HepG2 (cell line): ENCODE data around the gene MVK. TPM values are rescaled to one million over a fixed set of nuclear protein-coding genes. Genes with fewer than 3 reads are reported as not detected.

Source experiments
- CBX5 ChIP-seq: sonication (generic); formaldehyde crosslinking; IDR thresholded peaks from 2 replicates; pipeline ENCODE4 v1.4.0; 2020; ENCODE audit warnings: missing genetic modification reagents, borderline replicate concordance
- CEBPB ChIP-seq: IDR thresholded peaks from 2 replicates; pipeline ENCODE4 v1.6.1; 2011; ENCODE audit warnings: low read depth, low read length, improper control_type of control experiment, borderline replicate concordance
- CREM ChIP-seq, 2 experiments: sonication (generic) in 1 of 2; formaldehyde crosslinking in 1 of 2; IDR thresholded peaks; 2 replicates each; pipeline versions ENCODE4 v1.4.0 to v1.6.1; 2016 to 2020; ENCODE audit warnings: antibody characterized with exemption in 1 of 2, mild to moderate bottlenecking in 1 of 2, missing genetic modification reagents in 1 of 2
- ETV6 ChIP-seq: sonication (generic); formaldehyde crosslinking; conservative IDR thresholded peaks from 2 replicates; pipeline ENCODE4 v1.4.0; 2020; ENCODE audit warnings: missing genetic modification reagents
- FOXA1 ChIP-seq, 2 experiments: fragments of 450-650 bp in 1 of 2; sonication (generic) in 1 of 2; formaldehyde crosslinking in 1 of 2; IDR thresholded peaks; 2 replicates each; pipeline versions ENCODE4 v1.4.0 to v1.6.1; 2016 to 2020; ENCODE audit warnings: missing genetic modification reagents in 1 of 2
- JUNB ChIP-seq: sonication (generic); formaldehyde crosslinking; IDR thresholded peaks from 2 replicates; pipeline ENCODE4 v1.8.0; 2022; ENCODE audit warnings: missing genetic modification reagents, mild to moderate bottlenecking, borderline replicate concordance
- KLF9 ChIP-seq: IDR thresholded peaks from 2 replicates; pipeline ENCODE4 v1.6.1; 2016; ENCODE audit warnings: low read depth
- MBD4 ChIP-seq: IDR thresholded peaks from 2 replicates; pipeline ENCODE4 v1.6.1; 2012; ENCODE audit warnings: low read length, inconsistent platforms, borderline replicate concordance
- MEIS1 ChIP-seq: sonication (generic); formaldehyde crosslinking; IDR thresholded peaks from 2 replicates; pipeline ENCODE4 v1.9.0; 2021; ENCODE audit warnings: mild to moderate bottlenecking, missing genetic modification reagents, moderate library complexity, borderline replicate concordance
- PAX8 ChIP-seq: sonication (generic); formaldehyde crosslinking; IDR thresholded peaks from 2 replicates; pipeline ENCODE4 v1.8.0; 2022; ENCODE audit warnings: mild to moderate bottlenecking, missing genetic modification reagents, borderline replicate concordance
- REL ChIP-seq: sonication (generic); formaldehyde crosslinking; conservative IDR thresholded peaks from 2 replicates; pipeline ENCODE4 v1.8.0; 2022; ENCODE audit warnings: mild to moderate bottlenecking, missing genetic modification reagents, moderate library complexity
- SP140L ChIP-seq: sonication (generic); formaldehyde crosslinking; IDR thresholded peaks from 2 replicates; pipeline ENCODE4 v1.4.0; 2020; ENCODE audit warnings: missing genetic modification reagents, borderline replicate concordance
- TBX3 ChIP-seq: fragments of 450-650 bp; IDR thresholded peaks from 2 replicates; pipeline ENCODE4 v1.6.1; 2017; ENCODE audit warnings: antibody characterized with exemption, mild to moderate bottlenecking, inconsistent platforms, borderline replicate concordance
- ZBED4 ChIP-seq: sonication (generic); formaldehyde crosslinking; IDR thresholded peaks from 2 replicates; pipeline ENCODE4 v1.4.0; 2020; ENCODE audit warnings: missing genetic modification reagents, borderline replicate concordance
- ZBTB14 ChIP-seq: sonication (generic); formaldehyde crosslinking; IDR thresholded peaks from 2 replicates; pipeline ENCODE4 v1.4.0; 2020; ENCODE audit warnings: missing genetic modification reagents
- ZNF180 ChIP-seq: sonication (generic); formaldehyde crosslinking; IDR thresholded peaks from 2 replicates; pipeline ENCODE4 v1.4.0; 2020; ENCODE audit warnings: low read depth, missing genetic modification reagents, borderline replicate concordance
- ZNF224 ChIP-seq: sonication (generic); formaldehyde crosslinking; IDR thresholded peaks from 2 replicates; pipeline ENCODE4 v1.5.0; 2020; ENCODE audit warnings: mild to moderate bottlenecking, missing genetic modification reagents
- ZNF614 ChIP-seq: IDR thresholded peaks from 2 replicates; pipeline ENCODE4 v1.6.1; 2018; ENCODE audit warnings: missing biosample characterization, missing genetic modification reagents, inconsistent platforms, borderline replicate concordance
- ZNF737 ChIP-seq: sonication (generic); formaldehyde crosslinking; IDR thresholded peaks from 2 replicates; pipeline ENCODE4 v1.5.0; 2020; ENCODE audit warnings: missing genetic modification reagents, mild to moderate bottlenecking, borderline replicate concordance
- polyA plus RNA-seq, 8 experiments: library from polyadenylated mRNA; depleted of rRNA in 3 of 8; stranded (reverse) in 7 of 8; unstranded in 1 of 8; fragments of >200 nt; fragmentation: Illumina TruSeq in 4 of 8; extraction: Trizol in 4 of 8; gene quantifications; 2 replicates each; pipeline versions ENCODE4 v1.2.1 to v1.2.3, GENCODE V29; 2011 to 2016; ENCODE audit warnings: low read depth in 4 of 8, missing spikeins in 1 of 8, mixed read lengths in 1 of 8; ENCODE audit not compliant: insufficient read depth in 1 of 8
- total RNA-seq, 5 experiments: library from RNA; depleted of rRNA; stranded (reverse); fragments of >200 nt; fragmentation: Illumina TruSeq; extraction: Trizol; gene quantifications; 2 replicates each; pipeline ENCODE4 v1.2.3, GENCODE V29; 2016; ENCODE audit warnings: low read depth in 1 of 5

The MVK gene
- total and polyA plus RNA-seq, 2 of the 13 experiments (the other 11 are each of a cell fraction or from before 2014, with no cell fraction given), result 11.6 to 66.9 TPM

- TF ChIP-seq MEIS1 (CRISPR knock-in tag) (peak; percentile 92), ZBED4 (CRISPR knock-in tag) (no peak), SP140L (CRISPR knock-in tag) (0 out of 2 replicates have a peak, but pooled peaks have one; percentile 81), ZBTB14 (CRISPR knock-in tag) (0 out of 2 replicates have a peak, but pooled peaks have one; percentile 16), ETV6 (CRISPR knock-in tag) (peak; percentile 43; the same call in 1 of the 2 replicates), ZNF224 (CRISPR knock-in tag) (no peak; the same call in 1 of the 2 replicates), ZNF614 (CRISPR knock-in tag) (peak; percentile 86; the same call in 1 of the 2 replicates), PAX8 (CRISPR knock-in tag) (no peak), CBX5 (CRISPR knock-in tag) (peak; percentile 66; the same call in 1 of the 2 replicates), REL (CRISPR knock-in tag) (no peak), ZNF737 (CRISPR knock-in tag) (no peak), TBX3 (peak; percentile 68; the same call in 1 of the 2 replicates), CREM (IDR thresholded peaks at IDR 0.05) (peak; percentile 98), CREM (CRISPR knock-in tag; IDR thresholded peaks at IDR 0.05) (peak; percentile 93), FOXA1 (IDR thresholded peaks at IDR 0.05) (no peak), FOXA1 (CRISPR knock-in tag; IDR thresholded peaks at IDR 0.05) (peak; percentile 33), JUNB (CRISPR knock-in tag) (no peak), KLF9 (CRISPR knock-in tag) (no peak; the same call in 1 of the 2 replicates), CEBPB (peak; percentile 78), ZNF180 (CRISPR knock-in tag) (no peak), MBD4 (no peak)
Observed at GRCh38 chr12:109573029-109573913, at the start of gene MVK, which contains the start of gene MMAB (continued).
